Keratinocyte (primary cell): ENCODE measurements around the gene SIGLEC11. TPM values are rescaled to one million over a fixed set of nuclear protein-coding genes. Genes with fewer than 3 reads are reported as not detected.
"Not testable (repeated sequence)": the region's sequence is repeated elsewhere in the genome, so short reads cannot be mapped to it uniquely, and the experiment has no call there.

Source experiments
- DNase-seq: peaks from one replicate; pipeline ENCODE4 v3.0.0-alpha.2; 2011; ENCODE audit warnings: low read depth, missing footprints, low spot score
- FAIRE-seq: peaks from 2 replicates; lab custom pipeline; 2011; peaks lifted over from hg19 to GRCh38; lab: Jason Lieb, UNC
- H2AFZ ChIP-seq: 2 replicates; pipeline ENCODE4 v1.6.0; 2012; ENCODE audit warnings: low read length, control low read depth, inconsistent platforms; ENCODE audit not compliant: control insufficient read depth
- H3K27ac ChIP-seq: 2 replicates; pipeline ENCODE4 v1.5.1; 2011; ENCODE audit warnings: low read length; ENCODE audit not compliant: control insufficient read depth, insufficient read depth
- H3K27me3 ChIP-seq: 3 replicates; pipeline ENCODE4 v1.6.0; 2011; ENCODE audit warnings: low read length; ENCODE audit not compliant: control insufficient read depth, insufficient read depth; ENCODE audit errors: extremely low read depth
- H3K36me3 ChIP-seq, 2 experiments: 2 replicates in 1 of 2; 3 replicates in 1 of 2; pipeline ENCODE4 v1.5.1; 2011; ENCODE audit warnings: low read length in 2 of 2, mild to moderate bottlenecking in 1 of 2; ENCODE audit not compliant: control insufficient read depth in 2 of 2, insufficient read depth in 2 of 2; ENCODE audit errors: extremely low read depth in 1 of 2
- H3K4me1 ChIP-seq: 3 replicates; pipeline ENCODE4 v1.5.1; 2011; ENCODE audit warnings: low read length; ENCODE audit not compliant: control insufficient read depth, insufficient read depth; ENCODE audit errors: extremely low read depth
- H3K4me2 ChIP-seq: 3 replicates; pipeline ENCODE4 v1.6.0; 2011; ENCODE audit warnings: low read depth, low read length; ENCODE audit not compliant: control insufficient read depth, insufficient read depth; ENCODE audit errors: extremely low read depth
- H3K4me3 ChIP-seq, 3 experiments: fragments of 200-600 bp in 1 of 3; sonication (generic) in 1 of 3; 2 replicates in 2 of 3; 3 replicates in 1 of 3; pipeline ENCODE4 v1.5.1; 2011 to 2016; ENCODE audit warnings: low read length in 3 of 3, mild to moderate bottlenecking in 3 of 3, control low read depth in 2 of 3, inconsistent platforms in 1 of 3, low read depth in 1 of 3, mixed read lengths in 1 of 3, mixed run types in 1 of 3, moderate library complexity in 1 of 3; ENCODE audit not compliant: control insufficient read depth in 2 of 3, insufficient read depth in 2 of 3; ENCODE audit errors: extremely low read depth in 1 of 3
- H3K79me2 ChIP-seq: 2 replicates; pipeline ENCODE4 v1.6.0; 2012; ENCODE audit warnings: low read length; ENCODE audit not compliant: control insufficient read depth, insufficient read depth
- H3K9ac ChIP-seq: 3 replicates; pipeline ENCODE4 v1.6.0; 2011; ENCODE audit warnings: low read length; ENCODE audit not compliant: control insufficient read depth, insufficient read depth; ENCODE audit errors: extremely low read depth
- H3K9me1 ChIP-seq: 3 replicates; pipeline ENCODE4 v1.6.0; 2011; ENCODE audit warnings: low read length; ENCODE audit not compliant: control insufficient read depth, insufficient read depth; ENCODE audit errors: extremely low read depth
- H3K9me3 ChIP-seq: 2 replicates; pipeline ENCODE4 v1.5.1; 2012; ENCODE audit warnings: low read depth, low read length; ENCODE audit not compliant: control insufficient read depth
- H4K20me1 ChIP-seq: 3 replicates; pipeline ENCODE4 v1.6.0; 2011; ENCODE audit warnings: low read length; ENCODE audit not compliant: control insufficient read depth, insufficient read depth; ENCODE audit errors: extremely low read depth
- EZH2 ChIP-seq: IDR thresholded peaks from one replicate; pipeline ENCODE4 v1.6.1; 2012; ENCODE audit warnings: inconsistent platforms, mild to moderate bottlenecking, low read length, moderate library complexity
- dilution Hi-C: fragments of 300-500 bp; cut with MboI; formaldehyde crosslinking; loops from one replicate; pipeline ENCODE4 v1.7.0; 2020; ENCODE audit warnings: low sequenced_read_pairs; ENCODE audit not compliant: extremely low pct_ligation_motif_present
- polyA plus RNA-seq, 5 experiments: library from polyadenylated mRNA; depleted of rRNA in 3 of 5; stranded (reverse) in 3 of 5; stranded (forward) in 1 of 5; unstranded in 1 of 5; fragments of >200 nt; gene quantifications; 1 replicate in 1 of 5; 2 replicates in 3 of 5; 3 replicates in 1 of 5; pipeline versions ENCODE4 v1.2.1 to v1.2.3, GENCODE V29; 2011 to 2012; ENCODE audit warnings: missing spikeins in 2 of 5, low read depth in 1 of 5, low replicate concordance in 1 of 5
- TF ChIP-seq, protein P1 (sequence below), 3 experiments: IDR thresholded peaks in 1 of 3; conservative IDR thresholded peaks in 1 of 3; optimal IDR thresholded peaks in 1 of 3; 2 replicates in 2 of 3; 3 replicates in 1 of 3; pipeline versions ENCODE3 to v1.5.1; 2011; ENCODE audit warnings: low read length in 3 of 3, mild to moderate bottlenecking in 3 of 3, moderate library complexity in 2 of 3, control low read depth in 1 of 3, inconsistent platforms in 1 of 3; ENCODE audit not compliant: insufficient read depth in 2 of 3; ENCODE audit errors: extremely low read depth in 1 of 3

Gene SIGLEC11
- polyA plus RNA-seq, 1 donor (not counting 4 experiments of a cell fraction or from before 2014, with no cell fraction given) = not detected

- H3K4me3 ChIP-seq, dilution Hi-C loops: not testable (repeated sequence)
Observed at GRCh38 chr19:49958596-49958995, 2.4 kb downstream of the SIGLEC11 start.

GRCh38 chr19:49958144-49958543 is 2.8 kb downstream of the SIGLEC11 start:
- H4K20me1 ChIP-seq, H3K27ac ChIP-seq, H2AFZ ChIP-seq, H3K27me3 ChIP-seq, FAIRE-seq, H3K79me2 ChIP-seq, H3K4me1 ChIP-seq, H3K4me3 ChIP-seq, H3K36me3 ChIP-seq, DNase-seq, H3K9me3 ChIP-seq, H3K9me1 ChIP-seq, dilution Hi-C loops, H3K4me2 ChIP-seq, H3K9ac ChIP-seq: not testable (repeated sequence)

More at GRCh38 chr19:49958596-49958995, 2.4 kb downstream of the SIGLEC11 start:
- H3K27ac ChIP-seq, H3K27me3 ChIP-seq, DNase-seq, H3K9me1 ChIP-seq, H3K4me1 ChIP-seq, H4K20me1 ChIP-seq, H3K9me3 ChIP-seq, H3K36me3 ChIP-seq, H2AFZ ChIP-seq, H3K79me2 ChIP-seq, H3K9ac ChIP-seq, H3K4me2 ChIP-seq, FAIRE-seq: not testable (repeated sequence)

DNA sequence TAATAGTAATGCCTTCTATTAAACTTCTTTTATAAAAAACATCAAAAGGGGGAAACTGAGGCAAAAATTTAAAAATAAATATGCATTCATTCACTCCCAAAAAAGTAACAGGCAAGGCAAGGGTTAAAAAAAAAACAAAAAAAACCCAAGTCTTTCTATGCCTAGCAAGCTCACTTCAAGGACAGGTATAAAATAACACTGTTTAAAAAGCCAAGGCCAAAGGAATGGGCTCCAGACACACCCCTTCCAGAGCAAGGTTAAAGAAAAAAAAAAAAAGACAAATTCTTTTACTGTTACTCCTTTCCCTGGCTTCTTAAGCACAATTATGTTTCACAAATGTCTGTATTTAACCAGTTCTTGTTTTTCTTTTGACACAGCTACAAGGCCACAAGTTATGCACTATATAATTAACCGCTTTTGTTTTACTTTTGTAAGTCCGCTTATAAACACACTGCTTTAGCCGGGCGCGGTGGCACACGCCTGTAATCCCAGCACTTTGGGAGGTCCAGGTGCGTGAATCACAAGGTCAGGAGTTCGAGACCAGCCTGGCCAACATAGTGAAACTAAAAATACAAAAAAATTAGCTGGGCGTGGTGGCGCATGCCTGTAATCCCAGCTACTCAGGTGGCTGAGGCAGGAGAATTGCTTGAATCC is 3.6 kb downstream of the SIGLEC11 start:
- no peak for FAIRE-seq
- H4K20me1 ChIP-seq = no peaks in the 10 kb centered on the region
- TF ChIP-seq, protein P1, sequence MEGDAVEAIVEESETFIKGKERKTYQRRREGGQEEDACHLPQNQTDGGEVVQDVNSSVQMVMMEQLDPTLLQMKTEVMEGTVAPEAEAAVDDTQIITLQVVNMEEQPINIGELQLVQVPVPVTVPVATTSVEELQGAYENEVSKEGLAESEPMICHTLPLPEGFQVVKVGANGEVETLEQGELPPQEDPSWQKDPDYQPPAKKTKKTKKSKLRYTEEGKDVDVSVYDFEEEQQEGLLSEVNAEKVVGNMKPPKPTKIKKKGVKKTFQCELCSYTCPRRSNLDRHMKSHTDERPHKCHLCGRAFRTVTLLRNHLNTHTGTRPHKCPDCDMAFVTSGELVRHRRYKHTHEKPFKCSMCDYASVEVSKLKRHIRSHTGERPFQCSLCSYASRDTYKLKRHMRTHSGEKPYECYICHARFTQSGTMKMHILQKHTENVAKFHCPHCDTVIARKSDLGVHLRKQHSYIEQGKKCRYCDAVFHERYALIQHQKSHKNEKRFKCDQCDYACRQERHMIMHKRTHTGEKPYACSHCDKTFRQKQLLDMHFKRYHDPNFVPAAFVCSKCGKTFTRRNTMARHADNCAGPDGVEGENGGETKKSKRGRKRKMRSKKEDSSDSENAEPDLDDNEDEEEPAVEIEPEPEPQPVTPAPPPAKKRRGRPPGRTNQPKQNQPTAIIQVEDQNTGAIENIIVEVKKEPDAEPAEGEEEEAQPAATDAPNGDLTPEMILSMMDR (optimal IDR thresholded peaks at IDR 0.05 in 1 of 3, IDR thresholded peaks at IDR 0.05 in 1 of 3, conservative IDR thresholded peaks at IDR 0.05 in 1 of 3; ENCODE audit: extremely low read depth in 1 of 3, insufficient read depth in 2 of 3, low read length in 3 of 3) = no peak
- no peak for TF ChIP-seq EZH2

More for the DNA sequence above, 3.6 kb downstream of the SIGLEC11 start:
- Histone ChIP-seq H3K4me3 (no peak overlapping the region), H3K9me3 (no peaks in the 10 kb centered on the region), H3K4me2 (no peak overlapping the region), H2AFZ (no peak overlapping the region), H3K79me2 (no peaks in the 10 kb centered on the region), H3K9ac (no peak overlapping the region), H3K9me1 (no peaks in the 10 kb centered on the region), H3K27ac (no peak overlapping the region), H3K27me3 (peaks cover 9% of the 10 kb centered on the region), H3K36me3 (no peaks in the 10 kb centered on the region), H3K4me1 (no peaks in the 10 kb centered on the region)
- dilution Hi-C loops = no loop called here
- DNase-seq = no peak
